Ishikawa (cell line): ENCODE measurements around the gene CES3.

Experiments
- EP300 ChIP-seq: IDR thresholded peaks from 2 replicates; pipeline ENCODE4 v1.6.1; 2012; ENCODE audit warnings: borderline replicate concordance
- YY1 ChIP-seq: IDR thresholded peaks from 2 replicates; pipeline ENCODE4 v1.6.1; 2012; ENCODE audit warnings: low read depth
- TF ChIP-seq, protein P1 (sequence below): IDR thresholded peaks from 2 replicates; pipeline ENCODE4 v1.6.1; 2012

GRCh38 chr16:66920924-66921680 lies 40.0 kb upstream of the CES3 start:
- TF ChIP-seq EP300 (no peak), YY1 (no peak)
- TF ChIP-seq, protein P1, sequence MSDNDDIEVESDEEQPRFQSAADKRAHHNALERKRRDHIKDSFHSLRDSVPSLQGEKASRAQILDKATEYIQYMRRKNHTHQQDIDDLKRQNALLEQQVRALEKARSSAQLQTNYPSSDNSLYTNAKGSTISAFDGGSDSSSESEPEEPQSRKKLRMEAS = no peak
